ENCODE data around the gene RMI1.
"Not testable (repeated sequence)": the region's sequence is repeated elsewhere in the genome, so short reads cannot be mapped to it uniquely, and the experiment has no call there.

Gene RMI1

GRCh38 chr9:84024041-84024575 lies 43.5 kb downstream of the RMI1 start:
- no peak for ATAC-seq

DNA sequence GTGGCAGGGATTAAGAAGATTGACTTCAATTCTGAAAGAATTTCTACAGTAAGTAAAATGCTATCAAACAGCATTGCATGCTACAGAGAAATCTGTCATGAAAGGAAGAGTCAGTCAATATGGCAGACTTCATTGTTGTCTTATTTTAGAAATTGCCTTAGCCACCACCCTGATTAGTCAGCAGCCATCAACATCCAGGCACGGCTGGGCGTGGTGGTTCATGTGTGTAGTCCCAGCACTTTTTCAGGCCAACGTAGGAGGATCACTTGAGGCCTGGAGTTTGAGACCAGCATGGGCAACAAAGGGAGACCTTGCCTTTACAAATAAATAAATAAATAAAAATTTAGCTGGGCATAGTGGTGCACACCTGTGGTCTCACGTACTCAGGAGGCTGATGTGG lies 46.6 kb downstream of the RMI1 start:
- no peak for ATAC-seq

DNA sequence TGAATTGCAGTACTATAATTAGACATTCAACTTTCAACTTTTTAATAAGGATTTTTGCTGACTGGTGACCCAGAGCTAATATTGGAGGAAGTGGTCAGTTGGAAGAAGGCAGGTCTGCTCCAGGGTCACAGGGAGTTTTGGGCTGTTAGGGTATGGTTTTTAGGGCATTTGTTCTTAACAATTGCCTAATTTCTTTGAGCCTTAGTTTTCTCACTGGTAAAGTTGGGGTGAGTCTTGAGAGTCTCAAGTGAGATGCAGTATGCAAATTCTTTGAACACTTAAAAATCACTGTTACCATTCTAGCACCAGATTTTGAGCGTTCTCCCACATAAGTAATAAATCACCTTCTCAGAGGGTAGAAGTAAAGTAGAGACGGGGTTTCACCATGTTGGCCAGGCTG lies 50.9 kb downstream of the RMI1 start:
- no peak for ATAC-seq

GRCh38 chr9:84041857-84042256 lies 61.3 kb downstream of the RMI1 start:
- not testable (repeated sequence) for ATAC-seq

GRCh38 chr9:84045481-84046097 lies 65.0 kb downstream of the RMI1 start:
- no peak for ATAC-seq

All from activated CD4-positive, CD25-positive, alpha-beta regulatory T cell treated with anti-CD3 and anti-CD28 coated beads, Interleukin-2, amount 50 U/mL, for 24 hours (primary cell).